Parathyroid adenoma (tissue), 2 donors: ENCODE measurements around the gene A2M.

ENCODE experiments used
- H2AFZ ChIP-seq: fragments of 300-600 bp; sonication (generic); one replicate; pipeline ENCODE4 v1.7.0; 2017; ENCODE audit warnings: antibody characterized with exemption, mild to moderate bottlenecking
- H3K27ac ChIP-seq: fragments of 300-600 bp; sonication (generic); one replicate; pipeline ENCODE4 v1.7.0; 2017
- H3K27me3 ChIP-seq: fragments of 300-600 bp; sonication (generic); one replicate; pipeline ENCODE4 v1.7.0; 2017; ENCODE audit warnings: low read length; ENCODE audit not compliant: control insufficient read depth, insufficient read depth
- H3K36me3 ChIP-seq: fragments of 300-600 bp; sonication (generic); one replicate; pipeline ENCODE4 v1.7.0; 2017; ENCODE audit warnings: low read length; ENCODE audit not compliant: control insufficient read depth, insufficient read depth
- H3K4me1 ChIP-seq: fragments of 300-600 bp; sonication (generic); one replicate; pipeline ENCODE4 v1.7.0; 2017; ENCODE audit warnings: control low read depth
- H3K4me2 ChIP-seq: fragments of 300-600 bp; sonication (generic); one replicate; pipeline ENCODE4 v1.7.0; 2017; ENCODE audit warnings: low read length
- H3K4me3 ChIP-seq: fragments of 300-600 bp; sonication (generic); one replicate; pipeline ENCODE4 v1.7.0; 2017; ENCODE audit warnings: low read depth, low read length
- H3K79me2 ChIP-seq: fragments of 300-600 bp; sonication (generic); one replicate; pipeline ENCODE4 v1.7.0; 2017; ENCODE audit warnings: control low read depth
- H3K9ac ChIP-seq: fragments of 300-600 bp; sonication (generic); one replicate; pipeline ENCODE4 v1.7.0; 2017; ENCODE audit warnings: mild to moderate bottlenecking
- H3K9me3 ChIP-seq: fragments of 300-600 bp; sonication (generic); one replicate; pipeline ENCODE4 v1.7.0; 2017; ENCODE audit warnings: low read length; ENCODE audit not compliant: control insufficient read depth
- TF ChIP-seq, protein P1 (sequence below): fragments of 300-600 bp; sonication (generic); IDR thresholded peaks from one replicate; pipeline ENCODE4 v1.7.0; 2017; ENCODE audit warnings: antibody characterized with exemption, mild to moderate bottlenecking
- donor health status: primary hyperparathyroidism.

A2M gene

DNA sequence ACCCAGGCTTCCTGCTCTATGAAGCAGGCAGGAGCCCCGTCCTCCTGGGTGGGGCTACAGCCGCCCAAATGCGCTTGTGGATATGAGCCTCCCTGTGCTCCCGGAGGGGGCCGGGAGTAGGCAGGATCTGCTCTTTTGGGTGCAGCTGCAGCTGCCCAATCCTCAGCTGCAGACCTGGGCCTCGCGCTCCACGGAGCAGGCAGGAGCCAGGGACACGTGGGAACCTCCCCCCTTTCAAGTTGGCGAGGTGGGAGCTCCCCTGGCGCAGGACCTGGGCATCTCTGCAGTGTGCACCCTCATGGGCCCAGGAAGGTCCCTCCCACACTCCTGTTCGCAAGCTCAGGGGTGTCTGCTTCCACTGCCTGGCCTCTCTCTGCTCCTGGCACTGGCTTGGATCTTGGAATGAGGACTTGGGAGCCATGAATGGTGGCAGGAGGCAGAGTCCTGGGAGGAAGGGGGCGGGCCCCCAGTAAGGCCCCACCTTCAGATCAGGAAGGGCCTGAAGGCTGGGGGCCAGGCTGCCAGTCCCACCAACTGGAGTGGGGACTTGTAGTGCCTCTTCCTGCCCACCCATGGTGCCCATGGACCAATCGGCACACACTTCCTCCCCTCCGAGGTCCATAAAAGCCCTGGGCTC is 65.1 kb downstream of the A2M start:
- no peaks in the 10 kb centered on the region for H3K36me3 ChIP-seq
- no peaks in the 10 kb centered on the region for H3K4me1 ChIP-seq
- no peak overlapping the region for H3K9ac ChIP-seq
- TF ChIP-seq, protein P1, sequence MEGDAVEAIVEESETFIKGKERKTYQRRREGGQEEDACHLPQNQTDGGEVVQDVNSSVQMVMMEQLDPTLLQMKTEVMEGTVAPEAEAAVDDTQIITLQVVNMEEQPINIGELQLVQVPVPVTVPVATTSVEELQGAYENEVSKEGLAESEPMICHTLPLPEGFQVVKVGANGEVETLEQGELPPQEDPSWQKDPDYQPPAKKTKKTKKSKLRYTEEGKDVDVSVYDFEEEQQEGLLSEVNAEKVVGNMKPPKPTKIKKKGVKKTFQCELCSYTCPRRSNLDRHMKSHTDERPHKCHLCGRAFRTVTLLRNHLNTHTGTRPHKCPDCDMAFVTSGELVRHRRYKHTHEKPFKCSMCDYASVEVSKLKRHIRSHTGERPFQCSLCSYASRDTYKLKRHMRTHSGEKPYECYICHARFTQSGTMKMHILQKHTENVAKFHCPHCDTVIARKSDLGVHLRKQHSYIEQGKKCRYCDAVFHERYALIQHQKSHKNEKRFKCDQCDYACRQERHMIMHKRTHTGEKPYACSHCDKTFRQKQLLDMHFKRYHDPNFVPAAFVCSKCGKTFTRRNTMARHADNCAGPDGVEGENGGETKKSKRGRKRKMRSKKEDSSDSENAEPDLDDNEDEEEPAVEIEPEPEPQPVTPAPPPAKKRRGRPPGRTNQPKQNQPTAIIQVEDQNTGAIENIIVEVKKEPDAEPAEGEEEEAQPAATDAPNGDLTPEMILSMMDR, result no peak
- no peaks in the 10 kb centered on the region for H3K9me3 ChIP-seq
- no peak overlapping the region for H2AFZ ChIP-seq
- no peaks in the 10 kb centered on the region for H3K79me2 ChIP-seq
- H3K27me3 ChIP-seq, result no peaks in the 10 kb centered on the region
- no peak overlapping the region for H3K4me2 ChIP-seq
- no peak overlapping the region for H3K4me3 ChIP-seq
- H3K27ac ChIP-seq, result no peak overlapping the region

DNA sequence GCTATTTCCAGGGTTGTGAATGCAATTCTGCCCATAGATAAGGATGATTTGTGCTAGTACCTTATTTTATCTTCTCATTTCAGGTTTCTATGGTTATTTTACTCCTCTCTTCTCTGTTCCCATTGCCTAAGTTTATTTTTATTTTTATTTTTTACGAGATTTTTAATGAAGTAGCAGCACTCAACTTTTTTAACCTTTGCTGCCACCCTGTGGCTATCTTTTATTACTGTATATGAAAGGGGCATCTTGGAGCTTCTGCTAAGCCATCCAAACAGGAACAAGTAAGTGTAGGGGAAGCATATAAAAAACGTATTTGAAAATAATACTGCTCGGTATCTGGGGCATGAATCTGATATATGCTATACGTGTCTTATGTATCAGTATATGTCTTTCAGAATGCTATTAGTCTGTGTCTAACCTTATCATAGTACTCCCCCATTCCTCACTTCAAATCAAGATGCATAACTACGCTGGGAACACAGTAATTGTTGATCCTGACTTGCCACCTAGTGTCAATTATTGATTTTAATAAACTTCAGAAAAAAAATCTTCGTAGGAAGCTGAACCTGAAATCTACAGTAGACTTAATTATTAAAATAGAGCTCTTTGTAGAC is 66.1 kb downstream of the A2M start:
- H3K79me2 ChIP-seq, result no peaks in the 10 kb centered on the region
- H3K9ac ChIP-seq, result no peak overlapping the region
- H3K4me2 ChIP-seq, result no peak overlapping the region
- TF ChIP-seq, protein P1, result peak; percentile 44
- no peaks in the 10 kb centered on the region for H3K27me3 ChIP-seq
- H3K36me3 ChIP-seq, result no peaks in the 10 kb centered on the region
- no peaks in the 10 kb centered on the region for H3K9me3 ChIP-seq
- no peaks in the 10 kb centered on the region for H3K4me1 ChIP-seq
- H2AFZ ChIP-seq, result no peak overlapping the region
- H3K27ac ChIP-seq, result no peak overlapping the region
- no peak overlapping the region for H3K4me3 ChIP-seq

DNA sequence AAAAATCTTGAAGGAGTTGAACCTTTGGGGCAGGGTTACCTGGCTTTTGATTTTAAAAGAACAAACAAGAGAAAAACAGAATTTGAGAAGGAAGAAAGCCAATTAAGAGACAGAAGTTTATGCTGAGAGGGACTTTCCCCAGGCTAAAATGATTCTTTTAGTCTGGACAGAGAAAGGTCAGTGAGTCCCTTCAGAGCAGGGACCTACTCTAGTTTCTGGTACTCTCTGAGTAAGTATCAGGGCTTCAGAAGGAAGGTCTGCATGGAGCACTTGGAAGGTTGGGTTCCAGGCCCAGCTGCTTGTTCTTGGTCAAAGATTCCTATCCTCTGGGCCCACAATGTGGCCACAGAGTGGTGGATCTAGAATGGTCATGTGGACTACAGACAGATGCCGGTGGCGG is 66.8 kb downstream of the A2M start:
- TF ChIP-seq, protein P1, result no peak
- H3K9ac ChIP-seq, result no peak overlapping the region
- no peaks in the 10 kb centered on the region for H3K9me3 ChIP-seq
- H3K4me3 ChIP-seq, result no peak overlapping the region
- no peaks in the 10 kb centered on the region for H3K79me2 ChIP-seq
- no peaks in the 10 kb centered on the region for H3K36me3 ChIP-seq
- no peaks in the 10 kb centered on the region for H3K27me3 ChIP-seq
- H3K27ac ChIP-seq, result no peak overlapping the region
- no peak overlapping the region for H2AFZ ChIP-seq
- H3K4me1 ChIP-seq, result no peaks in the 10 kb centered on the region
- no peak overlapping the region for H3K4me2 ChIP-seq

DNA sequence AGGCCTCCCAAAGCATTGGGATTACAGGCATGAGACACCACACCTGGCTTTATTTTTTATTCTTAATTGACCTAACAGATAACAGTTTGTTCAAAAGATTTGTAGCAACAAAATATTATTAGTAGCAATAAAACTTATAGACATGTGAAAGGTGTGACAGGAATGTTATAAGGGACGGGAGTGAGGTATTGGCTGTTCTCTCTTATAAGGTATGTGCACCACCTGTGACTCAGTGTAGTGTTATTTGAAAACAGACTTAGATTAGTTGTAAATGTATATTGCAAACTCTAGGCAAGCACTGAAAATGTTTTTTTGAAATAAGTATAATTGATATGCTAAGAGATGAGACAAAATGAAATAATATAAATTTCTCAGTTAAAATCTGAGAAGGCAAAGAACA is 68.6 kb downstream of the A2M start:
- no peaks in the 10 kb centered on the region for H3K9me3 ChIP-seq
- H3K27ac ChIP-seq, result no peak overlapping the region
- H3K36me3 ChIP-seq, result no peaks in the 10 kb centered on the region
- no peak overlapping the region for H3K9ac ChIP-seq
- TF ChIP-seq, protein P1, result no peak
- no peak overlapping the region for H2AFZ ChIP-seq
- H3K4me3 ChIP-seq, result no peak overlapping the region
- H3K4me2 ChIP-seq, result no peak overlapping the region
- no peaks in the 10 kb centered on the region for H3K79me2 ChIP-seq
- H3K27me3 ChIP-seq, result no peaks in the 10 kb centered on the region
- no peaks in the 10 kb centered on the region for H3K4me1 ChIP-seq

DNA sequence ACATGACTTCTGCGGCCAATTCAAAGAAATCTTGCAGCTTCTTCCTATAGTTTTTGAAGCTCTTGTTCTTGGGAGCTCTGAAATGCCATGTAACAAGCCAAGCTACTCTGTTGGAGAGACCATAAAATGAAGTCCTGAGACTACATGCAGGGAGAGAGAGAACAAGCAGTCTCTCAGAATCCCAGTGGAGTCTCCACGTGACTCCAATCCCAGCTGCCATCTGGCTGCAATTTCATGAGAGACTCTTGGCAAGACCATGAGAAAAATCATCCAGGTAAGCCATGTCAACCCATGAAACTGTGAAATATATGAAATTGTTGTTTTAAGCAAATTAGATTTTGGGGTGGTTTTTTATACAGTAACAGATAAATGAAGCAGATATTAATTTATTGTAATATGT is 72.0 kb downstream of the A2M start:
- Histone ChIP-seq H3K79me2 (no peaks in the 10 kb centered on the region), H3K27me3 (no peaks in the 10 kb centered on the region)

More for the DNA sequence above, 72.0 kb downstream of the A2M start:
- H3K4me1 ChIP-seq, result no peaks in the 10 kb centered on the region
- H3K4me3 ChIP-seq, result no peak overlapping the region
- TF ChIP-seq, protein P1, result no peak
- no peaks in the 10 kb centered on the region for H3K36me3 ChIP-seq
- H2AFZ ChIP-seq, result no peak overlapping the region
- H3K9ac ChIP-seq, result no peak overlapping the region
- H3K27ac ChIP-seq, result no peak overlapping the region
- H3K9me3 ChIP-seq, result no peaks in the 10 kb centered on the region
- H3K4me2 ChIP-seq, result no peak overlapping the region
